ENCODE results near the gene PIF1.

PIF1 gene

GRCh38 chr15:64825431-64826294, at the start of gene PIF1:
Gene PIF1, minus strand, starts transcription at chr15:64825647. Its CDS starts 1,312 bp downstream, at chr15:64824335.
- DNase-seq = peak; percentile 73 to 77

GRCh38 chr15:64870353-64870752, 44.9 kb upstream of the PIF1 start:
- DNase-seq = no peak

- no peak for DNase-seq
These were observed 44.1 kb upstream of the PIF1 start for GRCh38 chr15:64869501-64869900.

GRCh38 chr15:64865998-64866520, 40.6 kb upstream of the PIF1 start:
- no peak for DNase-seq

- no peak for DNase-seq
These were observed 39.9 kb upstream of the PIF1 start for GRCh38 chr15:64865126-64865997.

- no peak for DNase-seq
These were observed 38.6 kb upstream of the PIF1 start for GRCh38 chr15:64864068-64864467.

GRCh38 chr15:64862408-64862807, 37.0 kb upstream of the PIF1 start:
- DNase-seq = no peak

- DNase-seq = no peak
These were observed 36.5 kb upstream of the PIF1 start for GRCh38 chr15:64861960-64862359.

- DNase-seq = no peak
These were observed 35.9 kb upstream of the PIF1 start for GRCh38 chr15:64861331-64861730.

- no peak for DNase-seq
These were observed 33.8 kb upstream of the PIF1 start for GRCh38 chr15:64859226-64859625.

GRCh38 chr15:64858021-64858575, 32.7 kb upstream of the PIF1 start:
- no peak for DNase-seq

GRCh38 chr15:64857421-64857820, 32.0 kb upstream of the PIF1 start:
- DNase-seq = no peak

- no peak for DNase-seq
These were observed 31.1 kb upstream of the PIF1 start for GRCh38 chr15:64856429-64857145.

GRCh38 chr15:64855205-64855975, 29.9 kb upstream of the PIF1 start:
- DNase-seq = no peak

GRCh38 chr15:64854526-64854925, 29.1 kb upstream of the PIF1 start:
- no peak for DNase-seq

- DNase-seq = no peak
These were observed 28.6 kb upstream of the PIF1 start for GRCh38 chr15:64854041-64854440.

- DNase-seq = no peak
These were observed 26.0 kb upstream of the PIF1 start for GRCh38 chr15:64851503-64851840.

- DNase-seq = no peak
These were observed 25.5 kb upstream of the PIF1 start for GRCh38 chr15:64850778-64851502.

- no peak for DNase-seq
These were observed 22.6 kb upstream of the PIF1 start for GRCh38 chr15:64847876-64848716.

GRCh38 chr15:64847448-64847847, 22.0 kb upstream of the PIF1 start:
- DNase-seq = no peak

All from NCI-H187 (cell line).